ENCODE data around the gene GREB1L.

- TF ChIP-seq, protein P1, sequence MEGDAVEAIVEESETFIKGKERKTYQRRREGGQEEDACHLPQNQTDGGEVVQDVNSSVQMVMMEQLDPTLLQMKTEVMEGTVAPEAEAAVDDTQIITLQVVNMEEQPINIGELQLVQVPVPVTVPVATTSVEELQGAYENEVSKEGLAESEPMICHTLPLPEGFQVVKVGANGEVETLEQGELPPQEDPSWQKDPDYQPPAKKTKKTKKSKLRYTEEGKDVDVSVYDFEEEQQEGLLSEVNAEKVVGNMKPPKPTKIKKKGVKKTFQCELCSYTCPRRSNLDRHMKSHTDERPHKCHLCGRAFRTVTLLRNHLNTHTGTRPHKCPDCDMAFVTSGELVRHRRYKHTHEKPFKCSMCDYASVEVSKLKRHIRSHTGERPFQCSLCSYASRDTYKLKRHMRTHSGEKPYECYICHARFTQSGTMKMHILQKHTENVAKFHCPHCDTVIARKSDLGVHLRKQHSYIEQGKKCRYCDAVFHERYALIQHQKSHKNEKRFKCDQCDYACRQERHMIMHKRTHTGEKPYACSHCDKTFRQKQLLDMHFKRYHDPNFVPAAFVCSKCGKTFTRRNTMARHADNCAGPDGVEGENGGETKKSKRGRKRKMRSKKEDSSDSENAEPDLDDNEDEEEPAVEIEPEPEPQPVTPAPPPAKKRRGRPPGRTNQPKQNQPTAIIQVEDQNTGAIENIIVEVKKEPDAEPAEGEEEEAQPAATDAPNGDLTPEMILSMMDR (IDR thresholded peaks at IDR 0.05; ENCODE audit: low read length), result no peak
- TF ChIP-seq EZH2 (IDR thresholded peaks at IDR 0.05; ENCODE audit: borderline replicate concordance, low read length), result no peak
These were observed 49.8 kb upstream of the GREB1L start for GRCh38 chr18:21192308-21192624.
